ENCODE results near the gene CNTNAP3B. TPM values are rescaled to one million over a fixed set of nuclear protein-coding genes. Genes with fewer than 3 reads are reported as not detected.
"Not testable (repeated sequence)": the region's sequence is repeated elsewhere in the genome, so short reads cannot be mapped to it uniquely, and the experiment has no call there.

CNTNAP3B gene
- total RNA-seq, 1 experiment from 2014 or later: 0.34 TPM

DNA sequence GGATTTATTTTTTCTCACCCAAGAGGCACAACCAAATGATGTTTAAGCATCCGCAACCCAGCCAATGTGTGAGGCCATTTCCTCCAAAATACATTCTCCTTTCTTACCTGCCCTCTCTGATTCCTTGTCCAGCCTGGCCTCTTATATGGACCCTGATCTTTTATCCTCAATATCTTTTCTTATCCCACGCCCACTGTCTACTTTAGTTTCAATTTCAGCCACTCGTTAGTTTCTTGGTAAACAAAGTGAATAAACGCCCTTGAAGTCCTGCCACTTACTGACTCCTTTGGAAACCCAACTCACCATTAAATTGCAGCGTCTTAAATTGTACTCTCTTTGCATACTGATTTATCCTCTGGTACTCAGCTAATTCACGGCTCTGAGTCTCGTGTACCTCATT lies 281.4 kb downstream of the CNTNAP3B start:
- H3K4me3 ChIP-seq (ENCODE audit: low read depth, low read length, poor library complexity, severe bottlenecking); CTCF ChIA-PET; H3K27ac ChIP-seq (ENCODE audit: low read depth, low read length, poor library complexity, severe bottlenecking); H3K9me3 ChIP-seq (ENCODE audit: low read depth, low read length, poor library complexity, severe bottlenecking); H3K27me3 ChIP-seq (replicated peaks; ENCODE audit: insufficient read depth, low read depth, low read length, poor library complexity); H3K36me3 ChIP-seq (ENCODE audit: insufficient read depth, low read length, poor library complexity, severe bottlenecking); POLR2A ChIA-PET (ENCODE audit: low non-redundant PET); intact Hi-C loops (cut with micrococcal nuclease; ENCODE audit: unreplicated experiment); H3K4me1 ChIP-seq (ENCODE audit: insufficient read depth, low read length, poor library complexity, severe bottlenecking); BruUV-seq (replicated peaks); DNase-seq (ENCODE audit: low spot score): not testable (repeated sequence)

Other genes with a start within 250 kb of the CNTNAP3B start
- not detected in 2 replicates for gene SPATA31A6, start 54.2 kb upstream of the CNTNAP3B start, total RNA-seq (2021)